ENCODE results near the gene PLAAT3. TPM values are rescaled to one million over a fixed set of nuclear protein-coding genes. Genes with fewer than 3 reads are reported as not detected.

PLAAT3 gene
- polyA plus RNA-seq, 1 donor from 2014 or later, result not detected

GRCh38 chr11:63660972-63661371 is 46.7 kb upstream of the PLAAT3 start:
- no peaks in the 10 kb centered on the region for H4K20me1 ChIP-seq (ENCODE audit: insufficient read depth)
- no peaks in the 10 kb centered on the region for H3K79me2 ChIP-seq (replicated peaks; ENCODE audit: insufficient read depth, low read length)
- no peak overlapping the region for H3K4me2 ChIP-seq (ENCODE audit: low read length)
- TF ChIP-seq EP300 (conservative IDR thresholded peaks at IDR 0.05; ENCODE audit: poor library complexity, severe bottlenecking), result no peak
- TF ChIP-seq, protein P1, sequence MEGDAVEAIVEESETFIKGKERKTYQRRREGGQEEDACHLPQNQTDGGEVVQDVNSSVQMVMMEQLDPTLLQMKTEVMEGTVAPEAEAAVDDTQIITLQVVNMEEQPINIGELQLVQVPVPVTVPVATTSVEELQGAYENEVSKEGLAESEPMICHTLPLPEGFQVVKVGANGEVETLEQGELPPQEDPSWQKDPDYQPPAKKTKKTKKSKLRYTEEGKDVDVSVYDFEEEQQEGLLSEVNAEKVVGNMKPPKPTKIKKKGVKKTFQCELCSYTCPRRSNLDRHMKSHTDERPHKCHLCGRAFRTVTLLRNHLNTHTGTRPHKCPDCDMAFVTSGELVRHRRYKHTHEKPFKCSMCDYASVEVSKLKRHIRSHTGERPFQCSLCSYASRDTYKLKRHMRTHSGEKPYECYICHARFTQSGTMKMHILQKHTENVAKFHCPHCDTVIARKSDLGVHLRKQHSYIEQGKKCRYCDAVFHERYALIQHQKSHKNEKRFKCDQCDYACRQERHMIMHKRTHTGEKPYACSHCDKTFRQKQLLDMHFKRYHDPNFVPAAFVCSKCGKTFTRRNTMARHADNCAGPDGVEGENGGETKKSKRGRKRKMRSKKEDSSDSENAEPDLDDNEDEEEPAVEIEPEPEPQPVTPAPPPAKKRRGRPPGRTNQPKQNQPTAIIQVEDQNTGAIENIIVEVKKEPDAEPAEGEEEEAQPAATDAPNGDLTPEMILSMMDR (IDR thresholded peaks at IDR 0.05; ENCODE audit: poor library complexity, severe bottlenecking), result no peak
- no peak for TF ChIP-seq EZH2 (IDR thresholded peaks at IDR 0.05; ENCODE audit: borderline replicate concordance, insufficient read depth, low read length, poor library complexity, severe bottlenecking)
- no peak for TF ChIP-seq MXI1 (conservative IDR thresholded peaks at IDR 0.05; ENCODE audit: poor library complexity, severe bottlenecking)
- no peak for TF ChIP-seq RAD21 (conservative IDR thresholded peaks at IDR 0.05)
- TF ChIP-seq, protein P2, sequence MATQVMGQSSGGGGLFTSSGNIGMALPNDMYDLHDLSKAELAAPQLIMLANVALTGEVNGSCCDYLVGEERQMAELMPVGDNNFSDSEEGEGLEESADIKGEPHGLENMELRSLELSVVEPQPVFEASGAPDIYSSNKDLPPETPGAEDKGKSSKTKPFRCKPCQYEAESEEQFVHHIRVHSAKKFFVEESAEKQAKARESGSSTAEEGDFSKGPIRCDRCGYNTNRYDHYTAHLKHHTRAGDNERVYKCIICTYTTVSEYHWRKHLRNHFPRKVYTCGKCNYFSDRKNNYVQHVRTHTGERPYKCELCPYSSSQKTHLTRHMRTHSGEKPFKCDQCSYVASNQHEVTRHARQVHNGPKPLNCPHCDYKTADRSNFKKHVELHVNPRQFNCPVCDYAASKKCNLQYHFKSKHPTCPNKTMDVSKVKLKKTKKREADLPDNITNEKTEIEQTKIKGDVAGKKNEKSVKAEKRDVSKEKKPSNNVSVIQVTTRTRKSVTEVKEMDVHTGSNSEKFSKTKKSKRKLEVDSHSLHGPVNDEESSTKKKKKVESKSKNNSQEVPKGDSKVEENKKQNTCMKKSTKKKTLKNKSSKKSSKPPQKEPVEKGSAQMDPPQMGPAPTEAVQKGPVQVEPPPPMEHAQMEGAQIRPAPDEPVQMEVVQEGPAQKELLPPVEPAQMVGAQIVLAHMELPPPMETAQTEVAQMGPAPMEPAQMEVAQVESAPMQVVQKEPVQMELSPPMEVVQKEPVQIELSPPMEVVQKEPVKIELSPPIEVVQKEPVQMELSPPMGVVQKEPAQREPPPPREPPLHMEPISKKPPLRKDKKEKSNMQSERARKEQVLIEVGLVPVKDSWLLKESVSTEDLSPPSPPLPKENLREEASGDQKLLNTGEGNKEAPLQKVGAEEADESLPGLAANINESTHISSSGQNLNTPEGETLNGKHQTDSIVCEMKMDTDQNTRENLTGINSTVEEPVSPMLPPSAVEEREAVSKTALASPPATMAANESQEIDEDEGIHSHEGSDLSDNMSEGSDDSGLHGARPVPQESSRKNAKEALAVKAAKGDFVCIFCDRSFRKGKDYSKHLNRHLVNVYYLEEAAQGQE (IDR thresholded peaks at IDR 0.05; ENCODE audit: borderline replicate concordance), result no peak
- TF ChIP-seq TAF1 (IDR thresholded peaks at IDR 0.05; ENCODE audit: low read depth), result no peak
- no peak for TF ChIP-seq SMC3 (conservative IDR thresholded peaks at IDR 0.05; ENCODE audit: poor library complexity)
- TF ChIP-seq POLR2AphosphoS5 (IDR thresholded peaks at IDR 0.05), result no peak
- no peaks in the 10 kb centered on the region for H3K9me3 ChIP-seq (ENCODE audit: low read length)
- no peaks in the 10 kb centered on the region for H3K9me2 ChIP-seq (ENCODE audit: insufficient read depth, low read length)
- no peak overlapping the region for H3K27ac ChIP-seq (ENCODE audit: low read length)
- H2AFZ ChIP-seq (ENCODE audit: low read depth, low read length), result no peak overlapping the region
- no peak overlapping the region for H3K4me3 ChIP-seq (ENCODE audit: low read length)
- no peaks in the 10 kb centered on the region for H3K27me3 ChIP-seq (ENCODE audit: insufficient read depth, low read depth, low read length)
- H3K9ac ChIP-seq (ENCODE audit: low read length), result no peak overlapping the region
- H3F3A ChIP-seq (ENCODE audit: insufficient read depth, low read length, poor library complexity, severe bottlenecking), result no peaks in the 10 kb centered on the region
- H3K36me3 ChIP-seq (ENCODE audit: insufficient read depth, low read length), result no peaks in the 10 kb centered on the region

- Histone ChIP-seq H3K4me2 (ENCODE audit: low read length) (no peak overlapping the region), H3K27me3 (ENCODE audit: insufficient read depth, low read depth, low read length) (no peaks in the 10 kb centered on the region), H3K9me2 (ENCODE audit: insufficient read depth, low read length) (no peaks in the 10 kb centered on the region), H4K20me1 (ENCODE audit: insufficient read depth) (no peaks in the 10 kb centered on the region), H3F3A (ENCODE audit: insufficient read depth, low read length, poor library complexity, severe bottlenecking) (no peaks in the 10 kb centered on the region), H3K27ac (ENCODE audit: low read length) (no peak overlapping the region), H3K4me3 (ENCODE audit: low read length) (no peak overlapping the region), H3K9me3 (ENCODE audit: low read length) (no peaks in the 10 kb centered on the region), H3K9ac (ENCODE audit: low read length) (no peak overlapping the region), H3K79me2 (replicated peaks; ENCODE audit: insufficient read depth, low read length) (no peaks in the 10 kb centered on the region), H2AFZ (ENCODE audit: low read depth, low read length) (no peak overlapping the region), H3K36me3 (ENCODE audit: insufficient read depth, low read length) (no peaks in the 10 kb centered on the region)
- TF ChIP-seq TAF1 (IDR thresholded peaks at IDR 0.05; ENCODE audit: low read depth), result no peak
- TF ChIP-seq RAD21 (conservative IDR thresholded peaks at IDR 0.05), result no peak
- TF ChIP-seq POLR2AphosphoS5 (IDR thresholded peaks at IDR 0.05), result no peak
- TF ChIP-seq EP300 (conservative IDR thresholded peaks at IDR 0.05; ENCODE audit: poor library complexity, severe bottlenecking), result no peak
- TF ChIP-seq EZH2 (IDR thresholded peaks at IDR 0.05; ENCODE audit: borderline replicate concordance, insufficient read depth, low read length, poor library complexity, severe bottlenecking), result no peak
- TF ChIP-seq, protein P1 (IDR thresholded peaks at IDR 0.05; ENCODE audit: poor library complexity, severe bottlenecking), result no peak
- TF ChIP-seq, protein P2 (IDR thresholded peaks at IDR 0.05; ENCODE audit: borderline replicate concordance), result no peak
- TF ChIP-seq SMC3 (conservative IDR thresholded peaks at IDR 0.05; ENCODE audit: poor library complexity), result no peak
- TF ChIP-seq MXI1 (conservative IDR thresholded peaks at IDR 0.05; ENCODE audit: poor library complexity, severe bottlenecking), result no peak
Measured at GRCh38 chr11:63652671-63653070, 38.4 kb upstream of the PLAAT3 start.

Measured in neural cell (in vitro differentiated cells).